Vagina (tissue), 2 donors: Measurements from ENCODE around the gene ZYG11B. TPM values are rescaled to one million over a fixed set of nuclear protein-coding genes. Genes with fewer than 3 reads are reported as not detected.

Source experiments
- DNase-seq, 2 donors: peaks; one replicate each; pipeline ENCODE4 v3.0.0-alpha.2; 2017; ENCODE audit errors: extremely low spot score in 2 of 2
- H3K27ac ChIP-seq: fragments of 200-600 bp; sonication (generic); one replicate; pipeline ENCODE4 v1.5.1; 2019
- H3K27me3 ChIP-seq: fragments of 200-600 bp; sonication (generic); one replicate; pipeline ENCODE4 v1.5.1; 2019
- H3K36me3 ChIP-seq, 2 donors: fragments of 200-600 bp; sonication (generic); one replicate each; pipeline ENCODE4 v1.5.1; 2017 to 2019
- H3K4me1 ChIP-seq: fragments of 200-600 bp; sonication (generic); one replicate; pipeline ENCODE4 v1.5.1; 2019
- H3K4me3 ChIP-seq, 2 donors: fragments of 200-600 bp; sonication (generic); 1 replicate in 1 of 2; 2 replicates in 1 of 2; pipeline ENCODE4 v1.5.1; 2016 to 2019
- H3K9me3 ChIP-seq: fragments of 200-600 bp; sonication (generic); one replicate; pipeline ENCODE4 v1.5.1; 2019
- CTCF ChIP-seq, 3 experiments: fragments of 450-650 bp in 2 of 3; fragments of 200-600 bp in 1 of 3; sonication (generic) in 1 of 3; IDR thresholded peaks; one replicate each; pipeline ENCODE4 v1.5.1; 2017 to 2019; ENCODE audit warnings: antibody characterized with exemption in 3 of 3, mild to moderate bottlenecking in 2 of 3, moderate library complexity in 2 of 3
- POLR2A ChIP-seq, 2 donors: fragments of 450-650 bp; IDR thresholded peaks; one replicate each; pipeline ENCODE4 v1.6.1; 2017; ENCODE audit warnings: antibody characterized with exemption in 2 of 2, mild to moderate bottlenecking in 2 of 2, moderate library complexity in 2 of 2
- POLR2AphosphoS5 ChIP-seq, 2 donors: sonication (generic); formaldehyde crosslinking; IDR thresholded peaks; one replicate each; pipeline ENCODE4 v1.9.0; 2017; ENCODE audit warnings: antibody characterized with exemption in 2 of 2, mild to moderate bottlenecking in 2 of 2, low read depth in 1 of 2; ENCODE audit not compliant: insufficient read depth in 1 of 2
- intact Hi-C: fragments of 100-400 bp; cut with DNase I; formaldehyde crosslinking; loops from one replicate; pipeline ENCODE4 v1.15.1; 2023
- total RNA-seq: library from RNA; depleted of rRNA; stranded (reverse); fragments of >200 nt; gene quantifications from one replicate; pipeline ENCODE4 v1.2.3, GENCODE V29; 2016

The ZYG11B gene
- total RNA-seq, 1 donor from 2014 or later: 30.4 TPM

- no peaks in the 10 kb centered on the region for H3K9me3 ChIP-seq
- no peaks in the 10 kb centered on the region for H3K27me3 ChIP-seq
- peaks cover 0 to 8% of the 10 kb centered on the region in 2 donors for H3K36me3 ChIP-seq
- TF ChIP-seq CTCF (IDR thresholded peaks at IDR 0.05) (no peak), POLR2AphosphoS5 (IDR thresholded peaks at IDR 0.05; ENCODE audit: insufficient read depth in 1 of 2, low read depth in 1 of 2) (no peak), POLR2A (IDR thresholded peaks at IDR 0.05) (no peak)
- H3K27ac ChIP-seq: no peak overlapping the region
- peaks cover 40% of the 10 kb centered on the region for H3K4me1 ChIP-seq
- no peak for DNase-seq
- intact Hi-C loops: no loop called here
- H3K4me3 ChIP-seq: no peak overlapping the region
Observed at GRCh38 chr1:52752484-52752826, 26.2 kb downstream of the ZYG11B start.

- Histone ChIP-seq H3K27me3 (no peaks in the 10 kb centered on the region), H3K4me1 (peaks cover 38% of the 10 kb centered on the region), H3K9me3 (no peaks in the 10 kb centered on the region), H3K27ac (no peak overlapping the region), H3K4me3 (no peak overlapping the region), H3K36me3 (peaks cover 0 to 12% of the 10 kb centered on the region in 2 donors)
- intact Hi-C loops: no loop called here
- TF ChIP-seq POLR2AphosphoS5 (IDR thresholded peaks at IDR 0.05; ENCODE audit: insufficient read depth in 1 of 2, low read depth in 1 of 2): no peak
- no peak for TF ChIP-seq CTCF (IDR thresholded peaks at IDR 0.05)
- no peak for TF ChIP-seq POLR2A (IDR thresholded peaks at IDR 0.05)
- DNase-seq: no peak
Observed at GRCh38 chr1:52753169-52753568, 26.9 kb downstream of the ZYG11B start.

GRCh38 chr1:52756020-52756419 lies 29.8 kb downstream of the ZYG11B start:
- no peaks in the 10 kb centered on the region for H3K27me3 ChIP-seq
- H3K9me3 ChIP-seq: no peaks in the 10 kb centered on the region
- H3K4me1 ChIP-seq: peaks cover 12% of the 10 kb centered on the region
- TF ChIP-seq POLR2A (IDR thresholded peaks at IDR 0.05): no peak
- no peak for TF ChIP-seq POLR2AphosphoS5 (IDR thresholded peaks at IDR 0.05; ENCODE audit: insufficient read depth in 1 of 2, low read depth in 1 of 2)
- TF ChIP-seq CTCF (IDR thresholded peaks at IDR 0.05): no peak
- H3K36me3 ChIP-seq: peaks cover 0 to 12% of the 10 kb centered on the region in 2 donors
- DNase-seq: no peak
- no peak overlapping the region for H3K4me3 ChIP-seq
- intact Hi-C loops: no loop called here
- H3K27ac ChIP-seq: no peak overlapping the region

GRCh38 chr1:52759908-52760307 lies 33.7 kb downstream of the ZYG11B start:
- H3K27ac ChIP-seq: no peak overlapping the region
- no peaks in the 10 kb centered on the region for H3K27me3 ChIP-seq
- H3K4me1 ChIP-seq: no peaks in the 10 kb centered on the region
- H3K4me3 ChIP-seq: no peak overlapping the region
- H3K9me3 ChIP-seq: no peaks in the 10 kb centered on the region
- no peak for TF ChIP-seq POLR2AphosphoS5 (IDR thresholded peaks at IDR 0.05; ENCODE audit: insufficient read depth in 1 of 2, low read depth in 1 of 2)
- no peak for TF ChIP-seq POLR2A (IDR thresholded peaks at IDR 0.05)
- no peak for TF ChIP-seq CTCF (IDR thresholded peaks at IDR 0.05)
- intact Hi-C loops: no loop called here
- DNase-seq: no peak
- peaks cover 0 to 12% of the 10 kb centered on the region in 2 donors for H3K36me3 ChIP-seq

- no peak overlapping the region for H3K4me3 ChIP-seq
- peaks cover 4% of the 10 kb centered on the region for H3K4me1 ChIP-seq
- H3K36me3 ChIP-seq: peaks cover 0 to 5% of the 10 kb centered on the region in 2 donors
- no peaks in the 10 kb centered on the region for H3K27me3 ChIP-seq
- intact Hi-C loops: no loop called here
- no peak overlapping the region for H3K27ac ChIP-seq
- DNase-seq: no peak
- H3K9me3 ChIP-seq: no peaks in the 10 kb centered on the region
- TF ChIP-seq CTCF (IDR thresholded peaks at IDR 0.05) (no peak), POLR2AphosphoS5 (IDR thresholded peaks at IDR 0.05; ENCODE audit: insufficient read depth in 1 of 2, low read depth in 1 of 2) (no peak), POLR2A (IDR thresholded peaks at IDR 0.05) (no peak)
Observed at GRCh38 chr1:52767596-52768280, 41.5 kb downstream of the ZYG11B start.
